Activated T-cell treated with anti-CD3 and anti-CD28 coated beads for 4 hours (primary cell): ENCODE measurements around the gene EFNA4.

Source experiments
- DNase-seq: peaks from one replicate; pipeline ENCODE4 v3.0.0-alpha.2; 2020

Gene EFNA4

DNA sequence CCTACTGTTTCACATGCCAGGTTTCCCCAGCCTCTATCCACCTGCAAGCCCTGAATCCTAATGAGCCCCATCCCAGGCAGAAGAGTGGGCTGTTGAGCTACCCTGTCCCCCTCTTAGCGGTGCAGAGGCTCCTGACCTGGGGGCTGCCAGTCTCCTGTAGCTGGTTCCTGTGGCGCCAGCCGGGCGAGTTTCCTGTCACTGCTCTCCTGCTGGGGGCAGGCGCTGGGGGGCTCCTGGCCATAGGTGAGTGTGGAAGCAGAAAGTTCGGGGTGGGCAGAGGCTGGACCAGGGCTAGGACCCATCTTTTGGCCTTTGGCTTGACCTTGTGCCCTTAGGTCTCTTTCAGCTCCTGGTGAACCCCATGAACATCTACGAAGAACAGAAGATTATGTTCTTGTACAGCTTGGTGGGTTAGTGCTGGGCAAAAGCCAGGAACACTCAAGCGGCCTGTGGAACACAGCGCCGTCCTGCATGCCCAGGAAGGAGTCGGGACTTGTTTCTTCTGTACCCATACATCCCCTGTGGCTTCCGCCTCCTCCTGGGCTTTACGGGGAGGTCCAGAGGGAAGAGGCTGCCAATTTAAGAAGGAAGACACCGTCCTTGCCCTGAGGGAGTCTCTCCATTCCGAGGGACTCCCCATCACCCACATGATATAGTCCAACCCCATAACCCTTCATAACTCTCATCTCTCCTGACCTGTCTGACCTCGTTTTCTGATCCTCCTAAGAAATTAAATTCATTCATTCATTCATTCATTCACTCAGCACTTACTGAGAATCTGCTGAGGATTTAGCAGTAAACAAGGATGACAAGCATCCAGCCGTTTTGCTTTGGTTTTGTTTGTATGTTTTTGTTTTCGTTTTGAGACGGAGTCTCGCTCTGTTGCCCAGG lies 29.0 kb upstream of the EFNA4 start:
- no peak for DNase-seq

DNA sequence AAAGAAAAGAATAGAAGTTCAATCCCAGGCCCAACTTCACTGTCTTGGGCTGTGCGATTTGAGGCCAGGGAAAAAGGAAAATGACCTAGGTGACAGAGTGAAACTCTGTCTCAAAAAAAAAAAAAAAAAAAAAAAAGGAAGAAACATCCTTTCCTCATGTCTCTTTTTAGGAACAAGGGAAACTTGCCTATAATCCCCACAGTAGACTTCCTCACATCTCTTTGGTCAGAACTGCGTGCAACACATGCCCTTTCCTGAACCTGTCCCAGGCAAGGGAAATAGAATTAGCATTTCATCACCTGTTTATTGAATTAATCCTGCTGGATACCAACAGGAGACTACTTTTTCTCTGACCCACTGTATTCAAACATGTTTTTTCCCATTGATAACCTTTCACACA lies 27.6 kb upstream of the EFNA4 start:
- no peak for DNase-seq

DNA sequence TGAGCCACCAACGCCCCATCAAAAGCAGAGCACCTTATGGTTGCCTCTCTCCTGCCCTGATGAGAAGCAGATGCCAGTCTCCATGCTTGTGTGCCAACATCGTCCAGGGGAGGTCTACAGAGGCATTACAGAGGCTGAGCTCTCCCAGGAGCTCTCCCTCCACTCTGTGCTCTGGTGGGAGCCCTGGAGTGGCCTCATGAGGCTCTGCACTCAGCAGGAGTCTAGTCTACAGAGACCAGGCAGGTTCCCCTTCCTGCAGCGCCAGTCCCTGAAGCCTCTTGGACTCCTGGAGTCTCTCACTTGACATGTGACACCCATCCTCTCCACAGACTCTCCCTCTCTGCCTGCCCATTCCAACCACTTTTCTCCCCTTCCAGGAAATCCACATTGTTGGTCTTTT lies 26.5 kb upstream of the EFNA4 start:
- no peak for DNase-seq

DNA sequence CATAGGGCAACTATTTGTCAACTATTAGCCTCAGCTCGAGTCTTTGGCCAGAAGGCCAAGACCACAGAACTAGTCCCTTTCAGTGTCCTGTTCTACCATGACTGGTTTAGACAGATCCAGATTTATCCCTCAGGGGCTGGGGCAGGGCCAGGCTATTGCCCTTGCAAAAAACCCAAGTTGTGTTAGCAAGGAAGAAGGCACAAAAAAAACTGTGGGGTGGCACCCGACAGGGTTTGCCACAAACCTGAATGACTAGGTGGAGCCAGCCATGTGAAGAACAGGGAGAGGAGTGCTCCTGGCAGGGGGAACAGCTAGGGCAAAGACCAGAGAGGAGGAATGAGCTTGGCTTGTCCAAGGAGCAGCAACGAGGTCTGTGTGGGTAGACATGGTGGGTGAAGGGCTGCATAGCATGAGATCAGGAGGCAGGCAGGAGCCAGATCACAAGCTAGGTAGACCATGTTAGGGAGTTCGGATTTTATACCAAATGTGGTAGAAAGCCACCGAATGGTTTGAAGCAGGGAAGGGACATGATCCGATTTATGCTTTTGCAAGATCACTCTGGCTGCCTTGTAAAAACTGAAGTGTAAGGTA lies 25.6 kb upstream of the EFNA4 start:
- no peak for DNase-seq

DNA sequence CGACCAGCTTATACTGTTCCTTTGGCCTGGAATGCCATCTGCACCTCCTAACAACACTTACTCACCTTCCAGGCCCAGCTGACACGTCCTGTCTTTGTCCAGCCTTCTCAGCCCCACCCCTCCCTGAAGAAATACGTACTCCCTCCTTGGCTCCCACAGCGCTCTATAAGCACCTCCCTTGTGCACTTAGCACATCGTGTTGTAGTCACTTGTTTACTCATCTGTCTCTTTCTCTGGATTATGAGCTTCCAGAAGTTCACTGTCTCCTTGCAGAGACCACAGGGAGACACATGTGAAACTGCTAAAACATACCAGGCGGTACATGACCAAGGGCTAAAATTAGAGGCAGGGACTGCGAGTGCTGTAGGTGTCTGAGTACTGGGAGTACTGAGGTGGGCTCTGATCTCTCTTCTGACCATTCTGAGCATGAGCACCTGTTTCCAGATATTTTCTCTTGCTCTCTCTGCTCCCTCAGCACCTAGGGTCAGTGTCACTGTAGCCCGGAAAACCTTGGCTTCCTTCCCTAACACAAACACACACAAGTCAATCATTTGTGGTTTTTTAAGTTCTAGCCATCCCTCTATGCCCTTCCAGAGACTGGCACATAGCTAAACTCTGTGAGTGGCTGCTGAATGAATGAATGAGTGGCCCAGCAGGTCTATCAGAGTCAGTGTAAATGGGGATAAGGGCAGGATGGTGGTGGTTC lies 24.8 kb upstream of the EFNA4 start:
- no peak for DNase-seq

DNA sequence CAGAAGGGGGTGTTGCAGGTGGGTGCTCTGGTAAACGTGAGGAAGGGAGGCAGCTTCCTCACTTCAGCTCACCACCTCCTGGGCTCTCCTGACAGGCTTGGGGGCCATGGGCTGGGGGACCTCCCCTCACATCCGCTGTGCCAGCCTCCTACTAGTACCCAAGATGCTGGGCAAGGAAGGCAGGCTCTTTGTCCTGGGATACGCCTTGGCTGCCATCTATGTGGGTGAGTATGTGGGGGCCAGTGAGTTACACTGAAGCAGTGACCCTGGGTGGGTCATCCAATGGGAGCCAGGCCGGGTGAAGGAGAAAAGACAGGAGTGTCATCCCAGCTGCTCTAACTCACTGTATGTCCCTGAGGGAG lies 24.3 kb upstream of the EFNA4 start:
- no peak for DNase-seq

DNA sequence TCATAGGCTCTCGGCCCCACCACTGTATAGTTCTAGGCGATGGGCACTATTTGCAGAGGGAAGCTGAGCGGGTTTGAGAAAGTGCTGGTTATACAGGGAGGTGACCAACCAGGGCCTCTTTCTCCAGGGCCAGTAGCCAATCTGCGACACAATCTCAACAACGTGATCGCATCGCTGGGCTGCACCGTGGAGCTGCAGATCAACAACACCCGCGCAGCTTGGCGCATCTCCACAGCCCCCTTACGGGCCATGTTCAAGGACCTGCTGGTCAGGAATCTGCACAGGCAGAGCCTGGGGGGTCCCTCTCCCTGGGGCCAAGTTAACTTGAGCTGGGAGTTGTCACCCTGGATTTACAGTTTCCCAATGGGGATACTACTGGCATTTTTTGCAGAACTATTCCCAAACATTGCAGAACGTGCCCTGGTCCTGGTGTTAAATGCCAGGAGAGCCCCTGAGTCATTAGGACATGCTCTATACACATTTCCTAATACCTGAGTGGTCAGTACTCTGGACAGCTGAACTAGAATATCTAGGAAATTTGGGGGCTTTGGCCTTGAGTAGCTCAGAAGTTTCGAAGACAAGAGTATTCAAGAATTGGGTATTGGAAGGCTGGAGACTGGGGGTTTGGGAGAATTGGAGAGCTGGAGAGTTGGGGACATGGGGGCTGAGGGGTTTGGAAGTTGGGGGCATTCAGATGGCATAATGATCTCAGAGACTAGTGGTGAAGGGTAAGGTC lies 23.0 kb upstream of the EFNA4 start:
- DNase-seq: no peak

DNA sequence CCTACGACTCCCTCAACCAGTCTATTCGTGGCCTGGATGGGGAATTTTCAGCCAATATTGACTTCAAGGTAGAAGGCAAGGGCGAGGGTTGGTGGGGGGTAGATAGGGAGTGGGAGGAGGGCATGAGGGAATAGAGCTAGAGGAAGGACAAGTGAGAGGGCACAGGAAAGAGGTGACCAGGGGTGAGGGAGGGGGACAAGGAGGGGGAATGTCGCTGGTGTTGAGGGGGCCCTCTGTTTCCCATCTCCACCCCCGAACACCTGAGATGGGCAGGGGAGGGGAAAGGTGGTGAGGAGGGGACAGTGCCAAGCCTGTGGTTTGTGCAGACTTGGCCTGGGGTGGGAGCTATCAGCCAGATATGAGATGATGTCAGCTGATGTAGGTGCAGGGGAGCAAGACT lies 20.8 kb upstream of the EFNA4 start:
- no peak for DNase-seq

DNA sequence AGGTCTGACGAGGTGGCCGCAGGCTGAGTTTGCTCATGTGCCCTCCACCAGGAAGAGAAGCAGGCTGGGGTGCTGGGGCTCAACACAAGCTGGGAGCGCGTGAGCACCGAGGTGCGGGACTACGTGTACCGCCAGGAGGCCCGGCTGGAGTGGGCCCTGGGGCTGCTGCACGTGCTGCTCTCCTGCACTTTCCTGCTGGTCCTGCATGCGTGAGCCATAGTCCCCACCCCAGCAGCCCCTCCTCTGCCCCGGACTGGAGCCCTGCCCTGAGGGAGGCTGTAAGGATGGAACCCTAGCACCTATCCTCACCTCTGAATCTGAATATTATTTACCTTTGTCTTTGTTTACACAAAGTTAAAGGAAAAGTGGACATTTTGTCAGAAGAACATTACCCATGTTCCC lies 20.2 kb upstream of the EFNA4 start:
- no peak for DNase-seq

DNA sequence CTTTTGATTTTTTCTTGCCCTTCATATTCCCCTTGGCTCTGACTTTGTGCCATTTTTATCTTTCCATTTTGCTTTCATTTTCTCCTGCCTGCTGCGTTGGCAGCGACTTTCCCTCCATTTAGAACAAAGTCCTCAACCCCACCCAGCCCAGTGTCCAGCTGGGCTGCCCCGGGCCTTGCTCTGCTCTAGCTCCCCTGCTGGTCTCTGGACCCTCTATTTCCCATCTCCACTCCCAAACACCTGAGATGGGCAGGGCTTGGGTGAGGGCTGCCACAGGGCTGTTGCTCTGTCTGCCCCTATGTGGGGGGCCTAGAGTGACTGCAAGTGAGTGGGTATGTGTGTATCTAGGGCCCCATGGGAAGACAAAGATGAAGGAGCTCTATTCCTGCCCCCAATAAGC lies 19.7 kb upstream of the EFNA4 start:
- DNase-seq: no peak

DNA sequence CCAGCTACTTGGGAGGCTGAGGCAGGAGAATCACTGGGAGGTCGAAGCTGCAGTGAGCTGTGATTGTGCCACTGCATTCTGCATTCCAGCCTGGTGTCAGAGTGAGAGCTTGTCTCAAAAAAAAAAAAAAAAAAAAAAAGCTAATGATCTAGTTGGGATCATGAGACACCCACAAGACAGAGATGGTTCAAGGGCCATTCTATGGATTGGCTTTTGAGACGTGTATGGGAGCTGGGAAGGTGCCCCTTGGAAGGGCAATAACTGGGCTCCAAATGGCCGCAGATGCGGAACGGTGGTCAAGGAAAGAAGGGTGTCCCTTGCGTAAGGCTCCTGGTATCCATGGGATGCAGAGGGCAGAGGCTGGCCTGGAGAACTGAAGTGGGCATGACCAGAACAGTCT lies 19.2 kb upstream of the EFNA4 start:
- no peak for DNase-seq

DNA sequence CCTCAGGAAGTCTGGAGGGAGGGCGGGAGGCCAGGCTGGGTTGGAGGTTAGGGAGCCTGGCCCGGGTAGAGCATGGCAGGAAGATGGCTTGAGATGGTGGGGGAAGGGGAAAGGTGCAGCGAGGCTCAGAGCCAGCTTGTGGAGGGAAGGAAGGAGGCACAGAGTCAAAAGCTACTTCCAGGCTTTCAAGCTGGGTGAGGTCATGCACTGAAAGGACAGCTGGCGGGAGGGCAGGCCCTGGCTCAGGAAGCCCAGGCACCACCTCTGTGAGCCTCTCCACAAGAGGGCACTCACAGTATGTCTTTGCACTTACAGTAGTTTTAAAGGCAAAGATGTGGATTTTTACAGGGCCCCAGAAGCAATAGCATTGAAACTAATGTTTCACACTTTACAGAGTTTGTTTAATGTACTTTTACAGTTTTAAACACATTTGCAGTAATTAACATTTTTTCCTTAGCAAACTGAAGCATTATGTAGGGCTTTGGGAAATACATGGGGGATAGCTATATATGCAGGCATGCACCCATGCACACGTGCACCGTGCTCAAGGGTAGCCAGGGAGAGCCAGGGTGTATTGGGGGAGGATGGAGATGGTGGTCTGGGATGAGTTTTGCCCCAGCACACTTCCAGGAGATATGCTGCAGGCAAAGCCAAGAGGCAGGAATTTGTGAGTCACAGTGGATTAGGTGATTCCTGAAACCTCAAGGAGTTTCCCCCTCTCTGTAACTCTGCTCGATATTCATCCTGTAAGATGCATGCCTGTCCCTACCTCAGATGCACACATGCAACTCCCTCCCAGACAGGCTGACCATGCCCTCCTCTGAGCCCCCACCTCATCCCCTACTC lies 18.5 kb upstream of the EFNA4 start:
- peak; percentile 43 for DNase-seq

DNA sequence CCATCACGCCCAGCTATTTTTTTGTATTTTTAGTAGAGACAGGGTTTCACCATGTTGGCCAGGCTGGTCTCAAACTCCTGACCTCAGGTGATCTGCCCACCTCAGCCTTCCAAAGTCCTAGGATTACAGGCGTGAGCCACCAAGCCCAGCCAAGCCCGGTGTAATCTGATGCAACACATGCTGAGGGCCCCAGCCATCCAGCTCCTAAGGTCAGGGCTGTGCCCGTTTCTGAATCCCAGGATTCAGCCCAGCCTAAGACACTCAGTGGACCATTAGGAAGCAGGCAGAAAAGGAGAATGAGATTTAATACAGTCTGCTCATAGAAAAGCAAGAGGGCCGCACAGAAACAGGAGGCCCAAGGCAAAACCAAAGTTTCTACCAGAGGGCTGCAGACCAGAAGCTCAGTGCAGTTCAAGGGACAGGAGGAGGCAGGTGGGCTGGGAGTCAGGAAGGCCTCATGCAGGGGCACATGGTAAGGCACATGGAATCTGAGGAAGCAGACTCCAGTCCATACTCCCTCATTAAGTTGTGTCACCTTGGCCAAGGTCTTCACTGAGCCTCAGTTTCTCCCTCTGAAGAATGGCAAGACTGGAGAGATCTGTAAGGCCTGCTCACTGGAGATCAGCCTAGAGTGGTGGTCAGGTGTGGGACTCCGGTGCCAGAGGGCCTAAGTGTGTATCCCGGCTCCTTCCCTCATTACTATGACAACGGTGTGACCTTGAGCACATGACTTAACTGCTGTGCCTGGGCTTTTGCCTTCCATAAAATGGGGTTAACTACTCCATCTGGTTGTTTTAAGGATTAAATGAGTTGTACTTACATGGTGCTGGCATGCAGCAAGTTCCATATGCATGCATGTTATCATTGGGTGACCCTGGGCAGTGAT lies 14.8 kb upstream of the EFNA4 start:
- DNase-seq: no peak

DNA sequence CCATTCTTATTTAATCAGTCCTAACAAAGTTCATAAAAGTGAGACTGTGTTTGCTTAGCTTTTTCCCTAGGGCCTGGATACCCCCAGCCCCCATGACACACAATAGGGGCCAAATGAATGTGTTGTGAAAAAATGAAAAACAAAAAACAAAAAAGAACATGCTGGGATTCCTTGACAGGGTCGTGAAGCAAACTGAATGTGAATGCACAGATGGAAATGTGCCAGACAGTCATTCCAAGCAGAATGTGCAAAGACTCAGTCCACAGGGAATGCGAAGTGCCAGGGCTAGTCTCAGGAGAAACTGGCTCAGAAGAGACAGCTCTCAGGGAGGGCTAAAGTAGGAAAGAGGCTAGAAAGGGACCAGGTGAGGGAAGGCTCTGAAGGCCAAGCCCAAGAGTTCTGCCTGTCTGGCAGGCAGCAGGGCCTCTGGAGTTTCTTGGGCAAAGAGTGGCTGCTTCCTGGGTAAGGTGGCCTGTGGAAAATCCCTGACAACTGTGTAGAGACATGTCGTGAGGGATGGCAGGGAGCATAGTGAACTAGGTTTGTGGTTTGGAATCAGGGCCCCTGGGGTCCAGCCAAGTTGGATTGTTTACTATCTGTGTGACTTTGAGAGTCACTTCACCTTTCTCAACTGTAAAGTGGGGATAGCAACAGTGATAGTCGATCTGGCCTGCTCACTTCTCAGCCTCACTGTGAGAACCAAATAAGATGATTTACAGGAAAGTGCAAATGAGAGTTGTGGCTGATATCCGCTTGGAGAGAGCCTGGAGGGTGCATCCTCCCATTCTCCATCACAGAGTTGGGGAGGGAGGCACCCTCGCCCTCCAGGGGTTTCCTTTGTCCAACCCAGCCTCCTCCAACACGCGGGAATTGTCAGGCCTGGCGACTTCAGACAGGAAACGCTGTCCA lies 13.6 kb upstream of the EFNA4 start:
- DNase-seq: no peak

DNA sequence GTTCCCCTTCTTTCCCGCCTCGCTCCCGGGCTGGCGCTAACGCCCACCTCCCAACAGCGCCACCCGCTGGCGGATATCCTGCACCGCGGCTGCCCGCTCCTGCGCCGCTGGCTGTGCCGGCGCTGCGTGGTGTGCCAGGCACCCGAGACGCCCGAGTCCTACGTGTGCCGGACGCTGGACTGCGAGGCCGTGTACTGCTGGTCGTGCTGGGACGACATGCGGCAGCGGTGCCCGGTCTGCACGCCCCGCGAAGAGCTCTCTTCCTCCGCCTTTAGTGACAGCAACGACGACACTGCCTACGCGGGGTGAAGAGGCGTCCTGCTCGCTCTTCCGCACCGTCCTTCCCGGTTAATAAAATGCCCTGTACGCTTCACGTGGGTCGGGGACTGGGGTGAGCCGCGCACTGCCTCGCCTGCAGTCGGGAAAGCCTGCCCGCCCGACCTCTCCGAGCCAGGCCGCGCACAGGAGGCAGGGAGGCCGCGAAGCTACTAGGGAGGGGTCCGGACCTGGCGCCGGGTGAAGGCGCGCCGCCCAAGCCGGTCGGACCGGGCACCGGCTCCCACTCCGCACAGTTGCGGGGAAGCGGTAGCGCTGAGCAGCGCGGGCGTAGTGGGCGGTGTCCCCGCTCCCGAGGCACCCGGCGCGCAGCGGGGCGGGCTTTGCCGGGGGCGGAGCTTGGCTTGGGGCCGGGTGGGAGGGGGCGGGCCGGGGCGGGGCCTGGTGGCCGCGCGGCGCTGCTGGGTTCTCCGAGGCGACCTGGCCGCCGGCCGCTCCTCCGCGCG lies 12.8 kb upstream of the EFNA4 start, which contains the start of gene ADAM15:
Gene ADAM15 (plus strand): TSS at position 757 of the 782 bp plus-strand sequence. CDS start 71 bp downstream, outside the sequence.
- DNase-seq: peak; percentile 71

DNA sequence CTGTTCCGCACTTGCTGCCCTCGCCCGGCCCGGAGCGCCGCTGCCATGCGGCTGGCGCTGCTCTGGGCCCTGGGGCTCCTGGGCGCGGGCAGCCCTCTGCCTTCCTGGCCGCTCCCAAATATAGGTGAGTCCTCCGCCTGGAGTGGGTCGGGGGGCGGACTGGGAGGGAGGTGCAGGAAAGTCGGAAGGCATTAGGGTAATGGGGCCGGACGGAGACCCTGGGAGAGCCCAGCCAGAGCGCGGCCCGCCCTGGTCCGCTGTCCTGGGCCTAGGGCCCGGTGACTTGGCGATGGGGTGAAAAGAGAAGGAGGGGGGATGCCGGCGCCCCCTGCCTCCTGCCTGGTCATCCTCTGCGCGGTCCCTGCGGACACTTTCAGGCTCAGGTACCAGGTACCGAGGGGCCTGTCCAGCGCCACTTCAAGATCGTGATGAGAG lies 12.2 kb upstream of the EFNA4 start:
- no peak for DNase-seq

DNA sequence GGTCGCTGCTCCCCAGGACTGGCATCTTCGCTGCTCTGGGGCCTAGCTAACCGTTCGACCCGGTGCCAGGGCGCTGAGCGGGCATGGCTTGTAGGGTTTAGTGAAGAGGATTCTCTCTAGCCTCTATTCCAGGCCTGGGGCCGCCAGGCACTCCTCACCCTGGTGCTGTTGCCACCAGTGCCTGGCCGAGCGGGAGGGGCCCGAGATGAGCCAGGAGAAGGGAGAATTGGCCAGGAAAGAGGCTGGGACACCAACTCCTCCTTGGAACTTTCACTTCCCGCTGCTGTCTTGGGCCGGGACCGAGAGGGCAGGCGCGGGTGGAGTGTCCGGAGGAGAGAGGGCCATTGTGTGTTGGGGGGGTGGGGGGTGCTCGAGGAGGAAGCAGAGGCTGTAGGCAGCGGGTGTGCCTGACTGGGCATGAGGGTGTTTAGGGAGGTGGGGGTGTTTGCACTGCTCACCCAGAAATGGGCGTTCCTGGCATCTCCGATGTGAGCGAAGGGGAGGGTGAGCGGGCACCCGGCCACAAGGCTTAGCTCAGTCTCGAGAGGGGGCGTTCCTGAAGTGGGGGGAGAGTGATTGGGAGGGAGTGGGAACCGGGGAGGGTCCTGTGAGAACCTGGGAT lies 11.7 kb upstream of the EFNA4 start:
- DNase-seq: peak; percentile 39
